Activated CD8-positive, alpha-beta memory T cell treated with anti-CD3 and anti-CD28 coated beads, Interleukin-2, amount 10 ng/mL, durations not matched to agents 7 days and 5 days (primary cell): ENCODE measurements around the gene SLC10A7. TPM values are rescaled to one million over a fixed set of nuclear protein-coding genes. Genes with fewer than 3 reads are reported as not detected.
"Not testable (repeated sequence)": the region's sequence is repeated elsewhere in the genome, so short reads cannot be mapped to it uniquely, and the experiment has no call there.

Experiments used
- ATAC-seq: fragments of 150-1000 bp; cut with Tn5 transposase; one replicate; pipeline ENCODE4 v1.10.0; 2021; ENCODE audit warnings: moderate library complexity
- CTCF ChIA-PET: fragments of 350-600 bp; sonication (Branson Sonifier 250); formaldehyde crosslinking; loops from one replicate; lab custom pipeline; 2021; ENCODE audit warnings: antibody characterized with exemption; lab: Charles Lee
- DNase-seq: peaks from one replicate; pipeline ENCODE4 v3.0.0-alpha.2; 2020
- H3K27ac Mint-ChIP-seq: one replicate; pipeline ENCODE4 v1.8.0; 2021; ENCODE audit warnings: mild to moderate bottlenecking, mixed read lengths
- H3K27me3 Mint-ChIP-seq: one replicate; pipeline ENCODE4 v1.8.0; 2021; ENCODE audit warnings: mixed read lengths
- H3K36me3 Mint-ChIP-seq: one replicate; pipeline ENCODE4 v1.8.0; 2021; ENCODE audit warnings: mild to moderate bottlenecking, mixed read lengths
- H3K4me1 Mint-ChIP-seq: one replicate; pipeline ENCODE4 v1.8.0; 2021; ENCODE audit warnings: mixed read lengths
- H3K4me3 Mint-ChIP-seq: one replicate; pipeline ENCODE4 v1.8.0; 2021; ENCODE audit warnings: mild to moderate bottlenecking, moderate library complexity, mixed read lengths
- H3K9me3 Mint-ChIP-seq: one replicate; pipeline ENCODE4 v1.8.0; 2022; ENCODE audit warnings: low read depth, mixed read lengths
- total RNA-seq, 2 experiments: library from RNA; stranded (reverse); gene quantifications; one replicate each; pipeline ENCODE4 v1.2.3, GENCODE V29; 2021

SLC10A7 gene
- total RNA-seq, 2 experiments from 2014 or later, result 21.4 to 23.9 TPM

GRCh38 chr4:146401274-146401673 lies 120.5 kb downstream of the SLC10A7 start:
- no peaks in the 10 kb centered on the region for H3K4me1 Mint-ChIP-seq
- CTCF ChIA-PET, result no interaction called here
- ATAC-seq (no peak), DNase-seq (no peak)
- H3K36me3 Mint-ChIP-seq, result no peaks in the 10 kb centered on the region
- H3K27ac Mint-ChIP-seq, result no peak overlapping the region
- H3K4me3 Mint-ChIP-seq, result no peak overlapping the region
- no peaks in the 10 kb centered on the region for H3K9me3 Mint-ChIP-seq
- H3K27me3 Mint-ChIP-seq, result no peaks in the 10 kb centered on the region

GRCh38 chr4:146398896-146399445 lies 122.8 kb downstream of the SLC10A7 start:
- Mint-ChIP-seq H3K4me1 (no peaks in the 10 kb centered on the region), H3K36me3 (no peaks in the 10 kb centered on the region), H3K4me3 (no peak overlapping the region), H3K27ac (no peak overlapping the region), H3K27me3 (no peaks in the 10 kb centered on the region), H3K9me3 (no peaks in the 10 kb centered on the region)
- DNase-seq, result no peak
- CTCF ChIA-PET, result no interaction called here
- ATAC-seq, result no peak

- Mint-ChIP-seq H3K4me1 (no peaks in the 10 kb centered on the region), H3K9me3 (no peaks in the 10 kb centered on the region), H3K36me3 (no peaks in the 10 kb centered on the region), H3K27me3 (no peaks in the 10 kb centered on the region), H3K27ac (no peak overlapping the region), H3K4me3 (no peak overlapping the region)
- DNase-seq, result no peak
- no peak for ATAC-seq
- CTCF ChIA-PET, result no interaction called here
These were observed 123.3 kb downstream of the SLC10A7 start for GRCh38 chr4:146398404-146398803.

GRCh38 chr4:146389561-146389960 lies 132.2 kb downstream of the SLC10A7 start:
- Mint-ChIP-seq H3K27ac (no peak overlapping the region), H3K27me3 (no peaks in the 10 kb centered on the region), H3K9me3 (no peaks in the 10 kb centered on the region), H3K4me1 (no peaks in the 10 kb centered on the region), H3K36me3 (peaks cover 3% of the 10 kb centered on the region), H3K4me3 (no peak overlapping the region)
- no peak for ATAC-seq
- CTCF ChIA-PET, result interaction anchor here (1.2 kb wide), 1 partner anchor 14 kb away, joined by 3 read pairs; no protein-coding TSS in a partner anchor
- no peak for DNase-seq

DNA sequence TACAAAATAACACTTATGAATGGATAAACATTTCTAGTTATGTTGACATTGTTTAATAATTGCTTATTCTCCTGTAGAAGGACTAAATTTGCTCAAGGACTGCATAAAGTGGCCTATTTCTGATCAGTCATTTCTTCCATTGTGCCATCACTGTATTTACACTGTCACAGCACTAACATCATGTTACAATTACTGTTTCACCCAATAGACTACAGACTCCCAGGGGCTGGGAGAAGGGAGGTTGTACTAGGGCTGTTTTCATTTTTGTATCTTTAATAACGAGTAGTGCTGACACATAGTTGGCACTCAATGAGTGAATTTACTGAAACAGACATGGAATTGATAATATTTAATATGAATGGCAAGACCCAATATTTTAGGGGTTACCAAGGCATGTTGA lies 139.5 kb downstream of the SLC10A7 start:
- H3K27ac Mint-ChIP-seq, result no peak overlapping the region
- H3K27me3 Mint-ChIP-seq, result no peaks in the 10 kb centered on the region
- DNase-seq (no peak), ATAC-seq (no peak)
- H3K4me1 Mint-ChIP-seq, result no peaks in the 10 kb centered on the region
- no peaks in the 10 kb centered on the region for H3K9me3 Mint-ChIP-seq
- no peaks in the 10 kb centered on the region for H3K36me3 Mint-ChIP-seq
- H3K4me3 Mint-ChIP-seq, result no peak overlapping the region
- CTCF ChIA-PET, result no interaction called here

- DNase-seq, result no peak
- Mint-ChIP-seq H3K4me3 (no peak overlapping the region), H3K9me3 (no peaks in the 10 kb centered on the region), H3K27me3 (no peaks in the 10 kb centered on the region), H3K27ac (no peak overlapping the region), H3K36me3 (no peaks in the 10 kb centered on the region), H3K4me1 (no peaks in the 10 kb centered on the region)
- CTCF ChIA-PET, result no interaction called here
- ATAC-seq, result no peak
These were observed 140.4 kb downstream of the SLC10A7 start for GRCh38 chr4:146381263-146381872.

GRCh38 chr4:146379744-146380143 lies 142.0 kb downstream of the SLC10A7 start:
- Mint-ChIP-seq H3K36me3 (no peaks in the 10 kb centered on the region), H3K27me3 (no peaks in the 10 kb centered on the region), H3K27ac (no peak overlapping the region), H3K4me1 (no peaks in the 10 kb centered on the region), H3K4me3 (no peak overlapping the region), H3K9me3 (no peaks in the 10 kb centered on the region)
- ATAC-seq (no peak), DNase-seq (no peak)
- CTCF ChIA-PET, result no interaction called here

- CTCF ChIA-PET, result no interaction called here
- Mint-ChIP-seq H3K9me3 (no peaks in the 10 kb centered on the region), H3K4me3 (no peak overlapping the region), H3K27ac (no peak overlapping the region), H3K27me3 (no peaks in the 10 kb centered on the region), H3K36me3 (no peaks in the 10 kb centered on the region), H3K4me1 (no peaks in the 10 kb centered on the region)
- no peak for DNase-seq
- no peak for ATAC-seq
These were observed 149.9 kb downstream of the SLC10A7 start for GRCh38 chr4:146371812-146372211.

DNA sequence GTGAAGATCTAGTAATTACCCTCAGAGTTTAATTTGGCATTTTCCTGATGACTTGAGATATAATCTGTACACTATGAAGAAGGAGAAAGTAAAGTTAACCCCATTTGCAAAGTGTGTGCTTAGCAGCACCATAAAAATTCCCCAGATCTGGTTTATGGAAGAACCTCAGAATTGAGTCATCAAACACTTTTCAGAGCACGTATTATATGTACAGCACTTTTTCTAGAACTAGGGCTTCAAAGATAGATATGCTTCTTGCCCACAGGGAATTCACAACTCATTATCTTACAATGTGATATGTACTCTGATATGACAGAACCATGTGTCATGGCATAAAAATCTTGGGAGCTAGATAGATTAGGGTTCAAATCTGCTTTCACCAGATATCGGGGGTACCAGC lies 150.9 kb downstream of the SLC10A7 start:
- CTCF ChIA-PET, result no interaction called here
- Mint-ChIP-seq H3K36me3 (no peaks in the 10 kb centered on the region), H3K27me3 (no peaks in the 10 kb centered on the region), H3K4me3 (no peak overlapping the region), H3K27ac (no peak overlapping the region), H3K4me1 (no peaks in the 10 kb centered on the region), H3K9me3 (no peaks in the 10 kb centered on the region)
- DNase-seq (no peak), ATAC-seq (no peak)

DNA sequence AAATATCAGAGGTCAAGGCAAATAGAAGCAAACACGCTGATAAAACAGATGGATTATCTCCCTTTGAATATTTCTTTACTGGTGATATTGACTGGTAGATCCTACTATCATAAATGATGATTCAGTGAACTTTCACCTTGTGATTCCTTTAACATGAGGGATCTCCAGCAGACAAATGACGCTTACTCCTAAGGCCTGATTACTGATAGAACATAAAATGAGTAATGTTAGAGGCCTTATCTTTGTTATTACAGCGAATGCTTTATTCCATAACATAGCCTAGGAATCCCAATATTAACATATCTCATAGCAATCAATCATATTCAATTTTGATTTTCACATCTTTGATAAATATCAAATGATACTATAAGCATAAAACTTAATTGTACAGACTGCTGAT lies 152.3 kb downstream of the SLC10A7 start:
- DNase-seq (no peak), ATAC-seq (no peak)
- no peaks in the 10 kb centered on the region for H3K27me3 Mint-ChIP-seq
- CTCF ChIA-PET, result no interaction called here
- no peaks in the 10 kb centered on the region for H3K4me1 Mint-ChIP-seq
- no peaks in the 10 kb centered on the region for H3K36me3 Mint-ChIP-seq
- no peak overlapping the region for H3K27ac Mint-ChIP-seq
- H3K4me3 Mint-ChIP-seq, result no peak overlapping the region
- no peaks in the 10 kb centered on the region for H3K9me3 Mint-ChIP-seq

GRCh38 chr4:146368209-146368608 lies 153.5 kb downstream of the SLC10A7 start:
- no peak for DNase-seq
- H3K9me3 Mint-ChIP-seq, result no peaks in the 10 kb centered on the region
- no peak overlapping the region for H3K4me3 Mint-ChIP-seq
- CTCF ChIA-PET, result no interaction called here
- no peaks in the 10 kb centered on the region for H3K4me1 Mint-ChIP-seq
- H3K27me3 Mint-ChIP-seq, result no peaks in the 10 kb centered on the region
- H3K36me3 Mint-ChIP-seq, result no peaks in the 10 kb centered on the region
- ATAC-seq, result no peak
- H3K27ac Mint-ChIP-seq, result no peak overlapping the region

DNA sequence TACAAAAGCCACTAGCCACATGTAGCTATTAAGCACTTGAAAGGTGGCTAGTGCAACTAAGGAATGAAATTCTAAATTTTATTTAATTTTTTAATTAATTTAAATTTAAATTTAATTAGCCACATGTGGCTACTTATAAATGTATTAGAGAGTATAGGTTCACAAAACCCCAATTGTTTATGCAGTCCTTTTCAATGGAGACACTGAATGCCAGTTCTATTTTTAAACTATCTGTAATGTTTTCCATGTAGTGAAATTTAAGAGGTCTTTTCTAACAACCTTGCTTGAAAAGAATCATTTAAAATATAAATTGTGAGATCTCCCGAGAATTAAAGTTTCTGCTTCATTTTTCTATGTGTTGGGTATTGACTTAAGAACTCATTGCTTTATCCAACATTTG lies 154.4 kb downstream of the SLC10A7 start:
- no peak for ATAC-seq

GRCh38 chr4:146359771-146360170 lies 162.0 kb downstream of the SLC10A7 start:
- H3K9me3 Mint-ChIP-seq, result peaks cover 6% of the 10 kb centered on the region
- H3K27ac Mint-ChIP-seq, result no peak overlapping the region
- H3K36me3 Mint-ChIP-seq, result peaks cover 12% of the 10 kb centered on the region
- CTCF ChIA-PET, result interaction anchor here (1.3 kb wide), 1 partner anchor 17 kb away, joined by 4 read pairs; no protein-coding TSS in a partner anchor
- H3K4me3 Mint-ChIP-seq, result no peak overlapping the region
- no peaks in the 10 kb centered on the region for H3K27me3 Mint-ChIP-seq
- no peak for DNase-seq
- ATAC-seq, result no peak
- no peaks in the 10 kb centered on the region for H3K4me1 Mint-ChIP-seq

More for the DNA sequence above, 154.4 kb downstream of the SLC10A7 start:
- Mint-ChIP-seq H3K36me3 (peaks cover 2% of the 10 kb centered on the region), H3K4me1 (no peaks in the 10 kb centered on the region), H3K27ac (no peak overlapping the region), H3K4me3 (no peak overlapping the region), H3K27me3 (no peaks in the 10 kb centered on the region), H3K9me3 (no peaks in the 10 kb centered on the region)
- CTCF ChIA-PET, result no interaction called here
- no peak for DNase-seq

- DNase-seq, H3K4me3 Mint-ChIP-seq, H3K9me3 Mint-ChIP-seq, CTCF ChIA-PET, ATAC-seq, H3K27me3 Mint-ChIP-seq, H3K4me1 Mint-ChIP-seq, H3K27ac Mint-ChIP-seq, H3K36me3 Mint-ChIP-seq: not testable (repeated sequence)
These were observed 171.6 kb downstream of the SLC10A7 start for GRCh38 chr4:146350114-146350513.
